NCI-H82 treated with DMSO at 0.1 percent for 48 hours (cell line): Measurements from ENCODE around the gene TBC1D3B.
A peak's percentile ranks its signal among the peaks of the same experiment; 100 is the strongest.
"Not testable (repeated sequence)": the region's sequence is repeated elsewhere in the genome, so short reads cannot be mapped to it uniquely, and the experiment has no call there.

ENCODE experiments used
- DNase-seq: peaks from one replicate; lab custom pipeline; 2025; ENCODE audit not compliant: unreplicated experiment; lab: John Stamatoyannopoulos, UW

TBC1D3B gene

DNA sequence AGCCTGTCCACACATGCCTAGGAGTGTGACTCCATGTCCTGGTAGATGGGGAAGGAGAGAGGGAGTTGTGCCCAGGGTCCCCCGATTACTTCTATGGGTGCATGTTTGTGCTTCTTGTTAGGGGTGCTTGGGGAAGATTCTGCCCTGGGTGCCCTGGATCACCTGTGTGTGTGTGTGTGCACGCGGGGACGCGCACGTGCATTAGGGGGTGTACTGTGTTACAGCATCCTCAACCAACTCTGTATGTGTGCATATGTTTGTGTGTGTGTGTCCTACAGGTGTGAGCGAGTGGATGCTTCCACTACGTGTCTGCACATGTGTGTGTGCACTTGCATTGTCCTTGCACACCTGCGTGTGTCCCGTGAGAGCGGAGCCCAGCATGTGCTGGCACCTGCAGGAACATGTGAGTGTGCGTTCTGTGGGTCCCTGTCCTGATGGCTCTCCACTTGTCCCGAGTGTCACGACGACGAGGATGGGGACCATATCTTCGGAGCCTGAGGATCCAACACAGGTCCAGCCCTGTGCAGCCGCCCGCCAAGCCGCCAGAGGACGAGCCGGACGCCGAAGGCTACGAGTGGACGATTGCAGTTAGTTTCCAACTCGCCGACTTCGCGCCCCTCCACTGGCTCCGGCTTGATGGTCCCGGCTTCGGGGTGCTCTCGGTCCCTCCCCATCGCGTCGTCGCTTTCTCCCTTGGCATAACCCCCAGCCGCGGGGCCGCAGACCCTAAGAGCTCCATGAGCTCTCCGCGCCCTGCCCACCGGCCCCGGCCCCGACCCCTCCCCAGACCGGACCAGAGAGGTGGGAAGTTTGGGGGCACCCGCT is 6.0 kb upstream of the TBC1D3B start:
- DNase-seq, result no peak

DNA sequence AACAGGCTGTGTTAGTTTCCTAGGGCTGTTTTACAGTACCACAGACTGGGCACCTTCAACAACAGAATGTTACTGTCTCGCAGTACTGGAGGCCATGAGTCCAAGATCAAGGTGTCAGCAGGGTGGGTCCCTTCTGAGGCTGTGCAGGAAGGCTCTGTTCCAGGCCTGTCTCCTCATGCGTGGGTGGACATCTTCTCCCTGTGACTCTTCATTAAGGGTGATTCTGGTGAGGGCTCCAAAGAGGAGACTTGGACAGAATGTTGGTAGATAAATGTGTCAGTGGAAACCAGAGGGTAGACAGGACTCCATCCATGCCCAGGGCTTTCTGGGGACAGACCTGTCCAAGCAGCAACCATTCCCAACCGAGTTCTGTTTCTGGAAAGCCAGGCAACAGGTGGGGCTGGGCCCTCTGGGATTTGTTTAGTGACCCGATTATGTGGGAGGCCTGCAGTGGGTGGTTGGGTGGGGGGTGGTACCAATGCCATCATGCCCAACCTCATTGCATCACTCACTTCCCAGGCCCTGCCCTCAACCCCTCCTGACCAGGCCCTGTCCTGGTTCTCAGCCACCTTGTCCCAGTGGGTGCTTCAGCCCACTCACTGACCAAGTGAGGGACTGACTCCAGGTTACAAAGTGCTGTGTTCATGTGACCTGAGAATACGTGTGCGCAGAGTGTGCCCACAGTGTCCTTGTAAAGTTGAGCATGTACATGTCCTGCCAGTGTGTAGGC is 5.2 kb upstream of the TBC1D3B start:
- not testable (repeated sequence) for DNase-seq

GRCh38 chr17:36168836-36169235 is 7.6 kb downstream of the TBC1D3B start:
- DNase-seq, result not testable (repeated sequence)

- DNase-seq, result no peak
Observed at GRCh38 chr17:36153895-36154610, 22.4 kb downstream of the TBC1D3B start.

DNA sequence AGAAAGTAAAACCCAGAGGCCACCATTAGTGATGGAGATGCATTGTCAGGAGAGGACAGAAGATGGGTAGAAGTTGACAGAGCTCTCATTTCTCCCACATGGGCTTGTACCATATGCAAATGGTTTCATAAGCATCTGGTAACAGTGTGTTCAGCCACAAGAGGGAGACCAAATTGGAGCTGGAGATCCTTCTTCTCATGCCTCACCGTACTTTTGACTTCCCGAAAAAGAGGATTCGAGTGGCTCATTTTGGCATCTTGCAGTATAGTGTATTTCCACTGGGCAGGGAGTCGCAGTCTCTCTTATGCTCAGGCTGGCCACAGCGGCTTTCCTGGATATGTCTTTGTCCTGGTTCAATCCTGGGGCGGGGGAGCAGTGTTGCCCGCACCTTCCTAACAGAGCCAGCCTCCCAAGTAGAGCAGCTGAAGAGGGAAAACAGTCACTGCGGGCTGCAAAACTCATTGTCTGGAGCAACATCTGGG is 23.8 kb downstream of the TBC1D3B start:
- no peak for DNase-seq

GRCh38 chr17:36151891-36152638 is 24.4 kb downstream of the TBC1D3B start:
- DNase-seq, result peak; percentile 52

DNA sequence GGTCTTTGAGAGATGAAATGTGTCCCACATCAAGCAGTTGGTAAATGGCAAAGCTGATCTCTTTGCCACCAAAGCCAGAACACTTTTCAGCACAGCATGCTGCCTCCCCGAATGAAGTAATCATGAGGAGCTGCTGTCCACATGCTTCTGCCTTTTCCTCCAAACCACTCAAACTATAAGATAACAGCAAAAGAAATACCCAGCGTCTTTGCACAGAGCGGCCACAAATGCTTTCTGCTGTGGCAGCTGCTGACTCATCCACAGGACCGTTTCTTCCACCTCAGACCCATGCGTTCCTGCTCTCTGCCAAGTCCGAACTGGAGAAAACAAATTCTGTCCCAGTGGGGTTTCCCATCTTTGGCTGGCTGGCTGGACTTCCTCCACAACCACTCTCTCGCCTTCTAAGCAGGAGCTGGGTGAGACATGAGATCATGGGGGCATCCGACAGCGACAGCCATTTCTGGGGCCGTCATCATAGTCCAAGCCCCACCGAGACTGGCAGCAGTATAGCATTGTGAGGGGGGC is 27.1 kb downstream of the TBC1D3B start:
- DNase-seq, result no peak

DNA sequence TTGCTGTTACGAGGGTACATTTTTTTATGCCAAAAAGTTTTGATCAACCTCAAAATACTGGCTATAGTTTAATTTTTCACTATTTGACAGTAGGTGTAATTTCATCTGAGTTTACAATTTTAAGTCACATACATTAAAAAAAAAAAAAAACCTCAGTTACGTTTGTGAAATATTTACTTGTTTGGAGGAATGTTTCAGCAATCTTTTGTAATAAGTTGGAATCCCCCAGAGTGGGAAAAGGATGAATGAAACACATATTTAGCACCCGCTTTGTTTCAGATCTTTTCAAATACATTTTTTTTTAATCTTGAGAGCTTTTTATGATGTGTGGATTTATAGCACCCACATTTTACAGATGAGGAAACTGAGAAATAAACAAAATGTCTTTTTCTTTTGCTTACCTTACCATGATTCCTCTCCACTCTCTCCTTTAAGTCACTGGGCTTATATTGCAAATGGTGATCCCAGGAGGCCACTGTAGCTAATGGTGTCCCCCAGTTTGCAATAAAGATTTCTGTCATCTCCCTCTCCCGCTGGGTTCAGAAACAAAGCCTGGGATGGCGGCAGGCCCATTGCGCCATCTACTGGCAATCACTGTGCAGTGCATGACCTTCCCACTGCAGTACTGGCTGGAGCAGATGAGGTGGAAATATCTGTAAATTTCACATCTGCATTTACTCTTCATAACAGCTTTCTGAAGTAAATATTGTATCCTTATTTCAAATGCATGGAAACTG is 27.7 kb downstream of the TBC1D3B start:
- peak; percentile 54 for DNase-seq

- DNase-seq, result no peak
Observed at GRCh38 chr17:36147601-36148000, 28.8 kb downstream of the TBC1D3B start.

- no peak for DNase-seq
Observed at GRCh38 chr17:36144981-36145729, 31.3 kb downstream of the TBC1D3B start.

DNA sequence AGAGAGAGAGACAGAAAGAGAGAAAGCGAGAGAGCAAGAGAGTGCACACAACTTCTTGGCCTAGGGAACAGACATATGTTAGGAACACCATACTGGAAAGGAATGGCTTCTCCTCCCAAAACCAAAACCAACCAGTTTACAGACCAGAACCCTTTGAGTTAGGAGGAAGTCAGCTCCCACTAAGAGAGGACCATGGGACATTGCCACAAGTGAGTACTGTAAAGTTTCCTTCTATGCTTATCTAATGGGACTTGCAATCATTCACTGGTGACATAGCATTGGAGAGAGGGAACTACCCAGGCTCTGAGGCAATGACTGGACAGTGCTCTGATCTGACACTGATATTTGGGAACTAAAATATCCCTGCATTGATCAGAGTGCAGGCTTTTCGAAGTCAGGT is 32.4 kb downstream of the TBC1D3B start:
- no peak for DNase-seq

DNA sequence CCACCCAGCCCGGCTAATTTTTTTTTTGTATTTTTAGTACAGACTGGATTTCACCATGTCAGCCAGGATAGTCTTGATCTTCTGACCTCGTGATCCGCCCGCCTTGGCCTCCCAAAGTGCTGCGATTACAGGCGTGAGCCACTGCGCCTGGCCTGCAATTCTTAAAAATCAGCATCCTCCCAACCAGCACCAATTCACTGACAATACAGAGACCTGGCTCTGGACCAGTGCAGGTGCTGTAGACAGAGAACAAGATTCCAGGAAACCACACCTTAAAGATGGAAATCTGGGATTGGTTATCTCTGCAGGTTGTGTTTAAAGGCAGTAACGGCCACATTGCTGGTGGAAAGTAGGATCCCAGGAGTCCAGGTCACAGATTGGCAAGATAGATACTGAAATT is 33.6 kb downstream of the TBC1D3B start:
- DNase-seq, result no peak

DNA sequence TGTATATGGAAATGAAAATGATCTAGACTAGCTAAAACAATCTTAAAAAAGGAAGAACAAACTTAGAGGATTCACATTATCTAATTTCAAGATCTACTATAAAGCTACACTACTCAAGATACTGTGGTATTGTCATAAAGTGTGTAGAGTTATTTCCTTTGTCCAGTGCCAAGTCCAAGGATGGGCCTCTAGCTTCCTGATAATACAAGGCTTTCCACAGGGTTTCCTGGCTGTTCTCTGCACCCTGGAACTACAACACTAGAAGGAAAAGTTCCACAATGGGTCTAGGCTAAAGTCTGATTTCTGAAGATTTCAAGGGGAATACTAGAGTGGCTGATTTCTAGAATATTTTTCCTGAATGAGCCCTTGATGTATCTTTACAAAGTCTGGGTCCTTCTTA is 34.2 kb downstream of the TBC1D3B start:
- DNase-seq, result no peak

GRCh38 chr17:36136439-36136838 is 40.0 kb downstream of the TBC1D3B start:
- no peak for DNase-seq

- no peak for DNase-seq
Observed at GRCh38 chr17:36136036-36136435, 40.4 kb downstream of the TBC1D3B start.

GRCh38 chr17:36135465-36135864 is 41.0 kb downstream of the TBC1D3B start:
- no peak for DNase-seq

DNA sequence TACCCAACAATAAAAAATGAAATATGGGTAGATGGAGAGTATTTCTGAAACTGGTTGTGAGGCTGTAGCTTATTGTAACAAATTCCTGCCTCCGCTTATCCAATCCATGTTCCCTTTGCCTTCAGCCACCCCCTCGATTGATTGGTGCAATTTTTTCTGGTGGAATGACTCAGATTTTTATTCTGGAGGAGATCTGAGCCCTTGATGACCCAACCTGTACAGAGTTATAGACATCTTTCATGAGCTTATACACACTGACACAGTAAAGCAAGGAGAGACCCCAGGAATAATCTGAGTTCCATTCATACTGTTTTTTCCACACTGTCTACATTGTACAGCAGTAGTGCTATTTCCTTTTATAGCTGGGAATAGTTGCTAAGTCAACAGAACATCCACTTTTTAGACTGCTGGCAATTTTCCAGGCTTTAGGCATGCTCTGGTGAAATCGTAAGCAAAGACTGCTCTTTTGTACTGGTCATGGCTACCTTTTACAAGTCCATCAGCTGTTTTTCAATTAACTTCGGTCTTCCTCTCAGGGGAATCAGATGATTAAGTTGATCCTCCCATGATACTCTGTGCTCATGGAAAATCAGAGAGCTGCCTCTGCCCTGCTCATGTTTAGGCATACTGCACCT is 42.7 kb downstream of the TBC1D3B start:
- DNase-seq, result no peak

DNA sequence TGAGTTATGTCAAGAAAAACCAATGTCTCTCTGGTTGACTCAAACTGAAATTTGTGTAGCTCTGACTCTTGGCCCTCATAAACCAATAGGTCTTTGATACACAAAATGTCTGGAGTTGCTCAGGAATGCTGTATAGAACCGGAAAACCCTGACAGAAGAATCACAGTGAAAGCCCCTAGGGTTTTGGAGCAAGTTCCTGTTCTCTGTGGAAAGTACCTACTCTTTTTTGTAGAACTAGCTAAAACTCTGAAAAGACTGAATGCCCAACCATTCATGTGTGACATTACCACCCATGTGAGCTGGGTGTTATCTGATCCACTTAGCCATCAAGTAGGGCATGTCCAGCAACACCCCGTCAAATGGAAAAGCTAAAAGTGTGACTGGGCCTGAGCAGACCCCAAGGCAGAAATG is 44.0 kb downstream of the TBC1D3B start:
- DNase-seq, result no peak

DNA sequence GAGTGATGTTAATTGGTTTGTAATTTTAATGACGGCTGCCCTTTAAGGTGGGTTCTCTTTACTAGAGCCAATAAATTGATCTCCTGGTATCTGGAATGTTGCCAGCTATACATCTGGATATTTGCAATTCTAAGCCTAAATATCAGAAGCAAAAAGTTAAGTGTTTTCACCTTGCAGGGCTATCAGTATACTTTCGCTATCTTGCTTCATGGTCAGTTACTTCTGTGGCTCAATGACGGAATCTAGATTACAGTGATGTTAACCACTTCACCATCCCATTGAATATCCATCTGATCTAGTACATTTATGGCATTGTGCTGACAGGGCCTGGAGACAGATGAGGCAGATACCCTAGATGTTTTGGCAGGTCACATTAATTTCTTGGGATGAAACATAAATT is 44.5 kb downstream of the TBC1D3B start:
- no peak for DNase-seq
